H9 (cell line): ENCODE measurements around the gene IGFBP5. TPM values are rescaled to one million over a fixed set of nuclear protein-coding genes. Genes with fewer than 3 reads are reported as not detected.

Experiments
- DNase-seq: peaks from one replicate; pipeline ENCODE4 v3.0.0-alpha.2; 2017
- H2AFZ ChIP-seq: one replicate; pipeline ENCODE4 v1.6.1; 2013; ENCODE audit warnings: mild to moderate bottlenecking, low read length, control low read depth, moderate library complexity
- H2AK5ac ChIP-seq: 2 replicates; pipeline ENCODE4 v1.6.1; 2013; ENCODE audit warnings: low read length, control low read depth, mixed read lengths; ENCODE audit not compliant: insufficient read length
- H2BK120ac ChIP-seq: one replicate; pipeline ENCODE4 v1.6.1; 2013; ENCODE audit warnings: low read depth, mild to moderate bottlenecking, low read length, control low read depth, inconsistent platforms; ENCODE audit not compliant: poor library complexity, severe bottlenecking
- H2BK12ac ChIP-seq: 2 replicates; pipeline ENCODE4 v1.6.1; 2013; ENCODE audit warnings: low read length, control low read depth, mixed read lengths, low read depth; ENCODE audit not compliant: insufficient read length
- H2BK15ac ChIP-seq: 2 replicates; pipeline ENCODE4 v1.6.1; 2013; ENCODE audit warnings: low read depth, low read length, control low read depth
- H2BK20ac ChIP-seq: one replicate; pipeline ENCODE4 v1.6.1; 2013; ENCODE audit warnings: low read depth, mild to moderate bottlenecking, low read length, control low read depth, inconsistent platforms; ENCODE audit not compliant: poor library complexity, severe bottlenecking
- H2BK5ac ChIP-seq: 2 replicates; pipeline ENCODE4 v1.6.1; 2013; ENCODE audit warnings: low read length, control low read depth, mixed read lengths; ENCODE audit not compliant: insufficient read length
- H3K14ac ChIP-seq: 2 replicates; pipeline ENCODE4 v1.6.1; 2013; ENCODE audit warnings: low read length, control low read depth; ENCODE audit not compliant: insufficient read depth
- H3K18ac ChIP-seq: 2 replicates; pipeline ENCODE4 v1.6.1; 2013; ENCODE audit warnings: low read depth, mild to moderate bottlenecking, mixed read lengths, low read length, control low read depth; ENCODE audit not compliant: insufficient read length
- H3K23ac ChIP-seq: 2 replicates; pipeline ENCODE4 v1.6.1; 2013; ENCODE audit warnings: low read length, control low read depth, mixed read lengths, low read depth; ENCODE audit not compliant: insufficient read length
- H3K23me2 ChIP-seq: 2 replicates; pipeline ENCODE4 v1.6.1; 2013; ENCODE audit warnings: low read depth, mild to moderate bottlenecking, mixed read lengths, low read length, control low read depth; ENCODE audit not compliant: insufficient read length, poor library complexity, severe bottlenecking
- H3K27ac ChIP-seq: 2 replicates; pipeline ENCODE4 v1.5.1; 2013; ENCODE audit warnings: low read length, control low read depth, mixed read lengths, low read depth; ENCODE audit not compliant: insufficient read length
- H3K27me3 ChIP-seq: 2 replicates; pipeline ENCODE4 v1.6.1; 2013; ENCODE audit warnings: low read length, control low read depth, inconsistent platforms; ENCODE audit not compliant: insufficient read depth
- H3K4ac ChIP-seq: 2 replicates; pipeline ENCODE4 v1.6.1; 2013; ENCODE audit warnings: low read depth, mild to moderate bottlenecking, control low read depth, inconsistent platforms, low read length, moderate library complexity
- H3K4me1 ChIP-seq: 2 replicates; pipeline ENCODE4 v1.6.1; 2013; ENCODE audit warnings: low read length, control low read depth, inconsistent platforms; ENCODE audit not compliant: insufficient read depth
- H3K4me2 ChIP-seq: 2 replicates; pipeline ENCODE4 v1.6.1; 2013; ENCODE audit warnings: low read length, control low read depth, mixed read lengths; ENCODE audit not compliant: insufficient read length, insufficient read depth
- H3K56ac ChIP-seq: 2 replicates; pipeline ENCODE4 v1.6.1; 2013; ENCODE audit warnings: low read depth, mild to moderate bottlenecking, mixed read lengths, low read length, control low read depth; ENCODE audit not compliant: insufficient read length
- H3K79me1 ChIP-seq: 2 replicates; pipeline ENCODE4 v1.6.1; 2013; ENCODE audit warnings: low read depth, mild to moderate bottlenecking, moderate library complexity, low read length, control low read depth, inconsistent platforms; ENCODE audit not compliant: insufficient read depth, poor library complexity, severe bottlenecking
- H3K79me2 ChIP-seq: 2 replicates; pipeline ENCODE4 v1.6.1; 2013; ENCODE audit warnings: low read length, control low read depth, inconsistent platforms; ENCODE audit not compliant: insufficient read depth
- H3K9ac ChIP-seq: 2 replicates; pipeline ENCODE4 v1.6.1; 2013; ENCODE audit warnings: low read length, control low read depth, mixed read lengths; ENCODE audit not compliant: insufficient read length; ENCODE audit errors: extremely low read depth
- H3K9me3 ChIP-seq: one replicate; pipeline ENCODE4 v1.6.1; 2013; ENCODE audit warnings: low read depth, low read length, inconsistent platforms; ENCODE audit not compliant: control insufficient read depth
- H3T11ph ChIP-seq: one replicate; pipeline ENCODE4 v1.6.1; 2013; ENCODE audit warnings: mild to moderate bottlenecking, low read length, control low read depth, inconsistent platforms
- H4K20me1 ChIP-seq: one replicate; pipeline ENCODE4 v1.6.1; 2013; ENCODE audit not compliant: control insufficient read depth, insufficient read length, insufficient read depth
- H4K5ac ChIP-seq: 2 replicates; pipeline ENCODE4 v1.6.1; 2013; ENCODE audit warnings: low read depth, mild to moderate bottlenecking, mixed read lengths, low read length, control low read depth; ENCODE audit not compliant: insufficient read length
- H4K8ac ChIP-seq: replicated peaks from 2 replicates; pipeline ENCODE4 v1.6.1; 2013; ENCODE audit warnings: low read length, control low read depth, mixed read lengths, low read depth; ENCODE audit not compliant: insufficient read length
- H4K91ac ChIP-seq: 2 replicates; pipeline ENCODE4 v1.6.1; 2013; ENCODE audit warnings: low read depth, mild to moderate bottlenecking, moderate library complexity, mixed read lengths, low read length, control low read depth; ENCODE audit not compliant: insufficient read length
- H3K27ac Mint-ChIP-seq, 3 experiments: 2 replicates in 2 of 3; 3 replicates in 1 of 3; pipeline ENCODE4 v1.8.0; 2020 to 2021; ENCODE audit warnings: mixed read lengths in 3 of 3, mild to moderate bottlenecking in 1 of 3, moderate library complexity in 1 of 3
- H3K27me3 Mint-ChIP-seq: 2 replicates; pipeline ENCODE4 v1.8.0; 2021; ENCODE audit warnings: low read depth, mild to moderate bottlenecking, moderate library complexity, mixed read lengths
- H3K36me3 Mint-ChIP-seq, 3 experiments: 2 replicates in 2 of 3; 3 replicates in 1 of 3; pipeline ENCODE4 v1.8.0; 2020 to 2021; ENCODE audit warnings: low read depth in 3 of 3, mixed read lengths in 3 of 3; ENCODE audit not compliant: insufficient read depth in 1 of 3
- H3K4me1 Mint-ChIP-seq, 2 experiments: 2 replicates each; pipeline ENCODE4 v1.8.0; 2020; ENCODE audit warnings: mixed read lengths in 2 of 2
- H3K4me3 Mint-ChIP-seq, 2 experiments: 2 replicates in 1 of 2; 3 replicates in 1 of 2; pipeline ENCODE4 v1.8.0; 2020 to 2021; ENCODE audit warnings: mild to moderate bottlenecking in 2 of 2, mixed read lengths in 2 of 2, moderate library complexity in 1 of 2
- H3K9me3 Mint-ChIP-seq, 2 experiments: 2 replicates in 1 of 2; 3 replicates in 1 of 2; pipeline ENCODE4 v1.8.0; 2020; ENCODE audit warnings: mild to moderate bottlenecking in 2 of 2, mixed read lengths in 2 of 2, moderate library complexity in 1 of 2
- WGBS: extraction: QIAGEN DNeasy Blood & Tissue Kit; methylation state at CpG from one replicate; pipeline ENCODE4 v1.1.7; 2013; ENCODE audit warnings: missing lambda C conversion rate, low lambda C conversion rate, mixed read lengths; ENCODE audit not compliant: insufficient read length; ENCODE audit errors: extremely low coverage; 5-methylcytosine and 5-hydroxymethylcytosine counted together
- total RNA-seq: library from RNA; stranded (reverse); gene quantifications from 2 replicates; pipeline ENCODE4 v1.2.1, GENCODE V29; 2021
- TF ChIP-seq, protein P1 (sequence below): fragments of 200-600 bp; sonication (generic); conservative IDR thresholded peaks from 3 replicates; pipeline ENCODE4 v1.8.0; 2021; ENCODE audit warnings: antibody characterized with exemption, mild to moderate bottlenecking

Gene IGFBP5
- total RNA-seq, 1 experiment from 2014 or later = 0.90 TPM

DNA sequence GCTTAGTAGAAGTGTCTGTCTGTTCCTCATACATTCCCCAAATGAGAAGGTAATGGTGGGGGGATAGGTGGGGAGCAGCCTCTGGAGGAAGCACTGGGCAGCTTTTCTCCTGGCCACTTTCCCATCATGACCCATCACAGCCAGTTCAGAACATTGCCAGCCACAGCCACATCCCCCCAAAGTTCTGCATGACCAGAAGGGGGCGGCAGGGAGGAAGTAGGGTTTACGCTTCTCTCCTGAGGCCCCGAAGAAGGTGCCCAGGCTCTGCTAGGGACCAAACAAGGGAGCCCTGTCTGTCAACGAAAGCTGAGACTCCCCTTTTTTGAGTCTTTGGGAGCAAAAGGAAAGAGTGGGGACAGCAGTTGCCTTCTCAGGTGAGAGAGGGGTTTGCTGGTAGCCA, 7.7 kb downstream of the IGFBP5 start:
- Histone ChIP-seq H2AK5ac (no peak overlapping the region), H3K56ac (no peak overlapping the region), H2AFZ (no peak overlapping the region), H3K23ac (no peak overlapping the region), H2BK15ac (no peak overlapping the region), H4K20me1 (no peaks in the 10 kb centered on the region), H3T11ph (no peak overlapping the region), H3K27me3 (peaks cover 2% of the 10 kb centered on the region; the same call in 1 of the 2 replicates), H3K14ac (no peak overlapping the region), H3K9ac (no peak overlapping the region), H3K27ac (no peak overlapping the region), H3K9me3 (no peaks in the 10 kb centered on the region), H3K23me2 (peaks cover 9% of the 10 kb centered on the region), H3K4ac (no peak overlapping the region), H2BK20ac (no peak overlapping the region), H2BK5ac (no peak overlapping the region), H3K4me2 (no peak overlapping the region), H2BK12ac (no peak overlapping the region), H3K79me1 (no peaks in the 10 kb centered on the region), H2BK120ac (no peak overlapping the region), H4K91ac (no peak overlapping the region), H3K4me1 (peaks cover 6% of the 10 kb centered on the region; the same call in 1 of the 2 replicates), H3K18ac (no peak overlapping the region), H4K8ac (no peak overlapping the region), H4K5ac (no peak overlapping the region), H3K79me2 (no peaks in the 10 kb centered on the region)
- H3K9me3 Mint-ChIP-seq = no peaks in the 10 kb centered on the region; a peak in 1 of 5 replicates
- DNase-seq = peak; percentile 80
- no CpG with 5 or more reads among the region's 4 CpGs for WGBS
- peaks cover 47% of the 10 kb centered on the region for H3K27me3 Mint-ChIP-seq
- H3K4me3 Mint-ChIP-seq = no peak overlapping the region
- peaks cover 25 to 44% of the 10 kb centered on the region in 2 experiments for H3K4me1 Mint-ChIP-seq
- TF ChIP-seq, protein P1, sequence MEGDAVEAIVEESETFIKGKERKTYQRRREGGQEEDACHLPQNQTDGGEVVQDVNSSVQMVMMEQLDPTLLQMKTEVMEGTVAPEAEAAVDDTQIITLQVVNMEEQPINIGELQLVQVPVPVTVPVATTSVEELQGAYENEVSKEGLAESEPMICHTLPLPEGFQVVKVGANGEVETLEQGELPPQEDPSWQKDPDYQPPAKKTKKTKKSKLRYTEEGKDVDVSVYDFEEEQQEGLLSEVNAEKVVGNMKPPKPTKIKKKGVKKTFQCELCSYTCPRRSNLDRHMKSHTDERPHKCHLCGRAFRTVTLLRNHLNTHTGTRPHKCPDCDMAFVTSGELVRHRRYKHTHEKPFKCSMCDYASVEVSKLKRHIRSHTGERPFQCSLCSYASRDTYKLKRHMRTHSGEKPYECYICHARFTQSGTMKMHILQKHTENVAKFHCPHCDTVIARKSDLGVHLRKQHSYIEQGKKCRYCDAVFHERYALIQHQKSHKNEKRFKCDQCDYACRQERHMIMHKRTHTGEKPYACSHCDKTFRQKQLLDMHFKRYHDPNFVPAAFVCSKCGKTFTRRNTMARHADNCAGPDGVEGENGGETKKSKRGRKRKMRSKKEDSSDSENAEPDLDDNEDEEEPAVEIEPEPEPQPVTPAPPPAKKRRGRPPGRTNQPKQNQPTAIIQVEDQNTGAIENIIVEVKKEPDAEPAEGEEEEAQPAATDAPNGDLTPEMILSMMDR = peak; percentile 82
- H3K27ac Mint-ChIP-seq = no peak overlapping the region
- no peaks in the 10 kb centered on the region for H3K36me3 Mint-ChIP-seq
